ENCODE results near the gene GOLPH3L. TPM values are rescaled to one million over a fixed set of nuclear protein-coding genes. Genes with fewer than 3 reads are reported as not detected.

Gene GOLPH3L
- total and polyA plus RNA-seq, 2 of the 13 experiments (the other 11 are each of a cell fraction or from before 2014, with no cell fraction given): 8.2 to 12.8 TPM

GRCh38 chr1:150629115-150629928 is 67.6 kb downstream of the GOLPH3L start, which contains the start of gene ENSA (continued):
- no peak for TF ChIP-seq KIAA2018 (CRISPR knock-in tag; IDR thresholded peaks at IDR 0.05; ENCODE audit: borderline replicate concordance)
- no peak for TF ChIP-seq ZNF44 (CRISPR knock-in tag; IDR thresholded peaks at IDR 0.05)
- no peak for TF ChIP-seq ELK4 (CRISPR knock-in tag; IDR thresholded peaks at IDR 0.05; ENCODE audit: borderline replicate concordance)
- TF ChIP-seq NBN (conservative IDR thresholded peaks at IDR 0.05): no peak
- TF ChIP-seq ISL2 (CRISPR knock-in tag; IDR thresholded peaks at IDR 0.05): no peak
- no peak for TF ChIP-seq NFIC (IDR thresholded peaks at IDR 0.05; ENCODE audit: low read length)
- TF ChIP-seq CEBPG (CRISPR knock-in tag; IDR thresholded peaks at IDR 0.05): peak; percentile 71
- TF ChIP-seq ZNF839 (CRISPR knock-in tag; IDR thresholded peaks at IDR 0.05; ENCODE audit: borderline replicate concordance): peak; percentile 64; the same call in 1 of the 2 replicates
- TF ChIP-seq, protein P1, sequence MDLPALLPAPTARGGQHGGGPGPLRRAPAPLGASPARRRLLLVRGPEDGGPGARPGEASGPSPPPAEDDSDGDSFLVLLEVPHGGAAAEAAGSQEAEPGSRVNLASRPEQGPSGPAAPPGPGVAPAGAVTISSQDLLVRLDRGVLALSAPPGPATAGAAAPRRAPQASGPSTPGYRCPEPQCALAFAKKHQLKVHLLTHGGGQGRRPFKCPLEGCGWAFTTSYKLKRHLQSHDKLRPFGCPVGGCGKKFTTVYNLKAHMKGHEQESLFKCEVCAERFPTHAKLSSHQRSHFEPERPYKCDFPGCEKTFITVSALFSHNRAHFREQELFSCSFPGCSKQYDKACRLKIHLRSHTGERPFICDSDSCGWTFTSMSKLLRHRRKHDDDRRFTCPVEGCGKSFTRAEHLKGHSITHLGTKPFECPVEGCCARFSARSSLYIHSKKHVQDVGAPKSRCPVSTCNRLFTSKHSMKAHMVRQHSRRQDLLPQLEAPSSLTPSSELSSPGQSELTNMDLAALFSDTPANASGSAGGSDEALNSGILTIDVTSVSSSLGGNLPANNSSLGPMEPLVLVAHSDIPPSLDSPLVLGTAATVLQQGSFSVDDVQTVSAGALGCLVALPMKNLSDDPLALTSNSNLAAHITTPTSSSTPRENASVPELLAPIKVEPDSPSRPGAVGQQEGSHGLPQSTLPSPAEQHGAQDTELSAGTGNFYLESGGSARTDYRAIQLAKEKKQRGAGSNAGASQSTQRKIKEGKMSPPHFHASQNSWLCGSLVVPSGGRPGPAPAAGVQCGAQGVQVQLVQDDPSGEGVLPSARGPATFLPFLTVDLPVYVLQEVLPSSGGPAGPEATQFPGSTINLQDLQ (CRISPR knock-in tag; IDR thresholded peaks at IDR 0.05): no peak
- no peak for TF ChIP-seq IRF1 (CRISPR knock-in tag; IDR thresholded peaks at IDR 0.05; ENCODE audit: low read depth)
- TF ChIP-seq ZNF512 (CRISPR knock-in tag; IDR thresholded peaks at IDR 0.05): no peak
- no peak for TF ChIP-seq DNMT1 (CRISPR knock-in tag; IDR thresholded peaks at IDR 0.05)
- no peak for TF ChIP-seq IRX3 (CRISPR knock-in tag; IDR thresholded peaks at IDR 0.05; ENCODE audit: borderline replicate concordance, low read depth)
- no peak for TF ChIP-seq ZFP90 (CRISPR knock-in tag; IDR thresholded peaks at IDR 0.05; ENCODE audit: borderline replicate concordance)
